GM23248 (cell line): ENCODE results near the gene ASCL2. TPM values are rescaled to one million over a fixed set of nuclear protein-coding genes. Genes with fewer than 3 reads are reported as not detected.
"Not testable (repeated sequence)": the region's sequence is repeated elsewhere in the genome, so short reads cannot be mapped to it uniquely, and the experiment has no call there.

Experiments
- DNase-seq: peaks from one replicate; pipeline ENCODE4 v3.0.0-alpha.2; 2015
- H2AFZ ChIP-seq: fragments of 200-600 bp; sonication (generic); 2 replicates; pipeline ENCODE4 v1.6.1; 2016; ENCODE audit warnings: antibody characterized with exemption
- H3F3A ChIP-seq: fragments of 200-600 bp; sonication (generic); 2 replicates; pipeline ENCODE4 v1.6.1; 2016; ENCODE audit warnings: mild to moderate bottlenecking, antibody characterized with exemption, mixed run types; ENCODE audit not compliant: insufficient read depth
- H3K27ac ChIP-seq: fragments of 200-600 bp; sonication (generic); 2 replicates; pipeline ENCODE4 v1.5.1; 2016; ENCODE audit warnings: mild to moderate bottlenecking
- H3K27me3 ChIP-seq: fragments of 200-600 bp; sonication (generic); replicated peaks from 2 replicates; pipeline ENCODE4 v1.6.1; 2016; ENCODE audit warnings: mild to moderate bottlenecking; ENCODE audit not compliant: insufficient read depth
- H3K36me3 ChIP-seq: fragments of 200-600 bp; sonication (generic); 2 replicates; pipeline ENCODE4 v1.6.1; 2016; ENCODE audit warnings: low read depth, mild to moderate bottlenecking
- H3K4me1 ChIP-seq: fragments of 200-600 bp; sonication (generic); 2 replicates; pipeline ENCODE4 v1.6.1; 2016; ENCODE audit warnings: mild to moderate bottlenecking; ENCODE audit not compliant: insufficient read depth
- H3K4me2 ChIP-seq: fragments of 200-600 bp; sonication (generic); one replicate; pipeline ENCODE4 v1.6.1; 2016; ENCODE audit warnings: mild to moderate bottlenecking; ENCODE audit not compliant: unreplicated experiment
- H3K4me3 ChIP-seq: fragments of 200-600 bp; sonication (generic); 2 replicates; pipeline ENCODE4 v1.5.1; 2016; ENCODE audit warnings: mild to moderate bottlenecking
- H3K79me2 ChIP-seq: fragments of 200-600 bp; sonication (generic); 2 replicates; pipeline ENCODE4 v1.6.1; 2016; ENCODE audit warnings: mild to moderate bottlenecking; ENCODE audit not compliant: insufficient read depth
- H3K9ac ChIP-seq: fragments of 200-600 bp; sonication (generic); 2 replicates; pipeline ENCODE4 v1.6.1; 2016; ENCODE audit warnings: mild to moderate bottlenecking
- H3K9me2 ChIP-seq: fragments of 200-600 bp; sonication (generic); 2 replicates; pipeline ENCODE4 v1.6.1; 2016; ENCODE audit warnings: mixed run types, mild to moderate bottlenecking, moderate library complexity; ENCODE audit not compliant: insufficient read depth
- H3K9me3 ChIP-seq: fragments of 200-600 bp; sonication (generic); one replicate; pipeline ENCODE4 v1.6.1; 2017; ENCODE audit warnings: low read depth
- H4K20me1 ChIP-seq: fragments of 200-600 bp; sonication (generic); 2 replicates; pipeline ENCODE4 v1.6.0; 2016; ENCODE audit not compliant: insufficient read depth
- EZH2 ChIP-seq: fragments of 200-600 bp; sonication (generic); IDR thresholded peaks from 2 replicates; pipeline ENCODE4 v1.6.1; 2018; ENCODE audit warnings: antibody characterized with exemption, mild to moderate bottlenecking; ENCODE audit not compliant: insufficient read depth, poor library complexity, severe bottlenecking
- EZH2phosphoT487 ChIP-seq: fragments of 200-600 bp; sonication (generic); IDR thresholded peaks from 2 replicates; pipeline ENCODE4 v1.6.1; 2018; ENCODE audit warnings: antibody characterized with exemption, moderate library complexity, mild to moderate bottlenecking, low read depth; ENCODE audit not compliant: insufficient read depth
- WGBS, 2 experiments: methylation state at CpG; one replicate each; pipeline ENCODE4 v1.1.6; 2015 to 2017; ENCODE audit warnings: low lambda C conversion rate in 2 of 2, low coverage in 1 of 2; ENCODE audit errors: missing lambda C conversion rate in 2 of 2; 5-methylcytosine and 5-hydroxymethylcytosine counted together
- in situ Hi-C: fragments of 300-500 bp; cut with MboI; formaldehyde crosslinking; loops from 2 replicates; pipeline ENCODE4 v1.15.0; 2020
- polyA plus RNA-seq: library from polyadenylated mRNA; unstranded; fragments of >200 nt; fragmentation: Nextera tagmentation; extraction: Ambion mirVana; gene quantifications from 2 replicates; pipeline ENCODE4 v1.2.1, GENCODE V29; 2016
- total RNA-seq: library from RNA; depleted of rRNA; stranded (reverse); fragments of >200 nt; shearing (Covaris generic); gene quantifications from 2 replicates; pipeline ENCODE4 v1.2.3, GENCODE V29; 2014

The ASCL2 gene
- total and polyA plus RNA-seq, 2 experiments from 2014 or later: not detected

DNA sequence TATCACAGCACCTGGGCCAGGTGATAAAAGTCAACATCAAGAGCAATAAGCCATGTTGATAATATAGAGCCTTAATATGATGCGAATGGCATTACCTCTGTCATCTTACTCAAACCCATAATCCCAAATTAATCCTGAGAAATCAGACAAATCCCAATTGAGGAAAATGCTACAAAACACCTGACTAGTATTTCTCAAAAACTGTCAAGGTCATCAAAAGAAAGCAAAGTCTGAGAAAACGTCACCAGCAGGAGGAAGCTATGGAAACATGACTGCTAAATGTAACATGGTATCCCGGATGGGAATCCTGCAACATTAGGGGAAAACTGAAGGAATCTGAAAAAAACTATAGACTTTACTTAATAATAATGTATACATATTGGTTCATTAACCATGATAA lies 29.6 kb downstream of the ASCL2 start:
- Histone ChIP-seq H3K4me2 (no peak overlapping the region), H3K4me3 (no peak overlapping the region), H2AFZ (no peak overlapping the region), H3K9ac (no peak overlapping the region), H3K79me2 (no peaks in the 10 kb centered on the region), H3K4me1 (no peaks in the 10 kb centered on the region), H3F3A (no peaks in the 10 kb centered on the region), H3K9me3 (no peaks in the 10 kb centered on the region), H3K27ac (no peak overlapping the region), H4K20me1 (no peaks in the 10 kb centered on the region), H3K27me3 (peaks cover 18% of the 10 kb centered on the region), H3K9me2 (no peaks in the 10 kb centered on the region), H3K36me3 (no peaks in the 10 kb centered on the region)
- no peak for DNase-seq
- no peak for TF ChIP-seq EZH2
- TF ChIP-seq EZH2phosphoT487: no peak
- in situ Hi-C loops: no loop called here
- WGBS, 2 experiments: 29% methylated on average over 3 of the region's 3 CpGs

DNA sequence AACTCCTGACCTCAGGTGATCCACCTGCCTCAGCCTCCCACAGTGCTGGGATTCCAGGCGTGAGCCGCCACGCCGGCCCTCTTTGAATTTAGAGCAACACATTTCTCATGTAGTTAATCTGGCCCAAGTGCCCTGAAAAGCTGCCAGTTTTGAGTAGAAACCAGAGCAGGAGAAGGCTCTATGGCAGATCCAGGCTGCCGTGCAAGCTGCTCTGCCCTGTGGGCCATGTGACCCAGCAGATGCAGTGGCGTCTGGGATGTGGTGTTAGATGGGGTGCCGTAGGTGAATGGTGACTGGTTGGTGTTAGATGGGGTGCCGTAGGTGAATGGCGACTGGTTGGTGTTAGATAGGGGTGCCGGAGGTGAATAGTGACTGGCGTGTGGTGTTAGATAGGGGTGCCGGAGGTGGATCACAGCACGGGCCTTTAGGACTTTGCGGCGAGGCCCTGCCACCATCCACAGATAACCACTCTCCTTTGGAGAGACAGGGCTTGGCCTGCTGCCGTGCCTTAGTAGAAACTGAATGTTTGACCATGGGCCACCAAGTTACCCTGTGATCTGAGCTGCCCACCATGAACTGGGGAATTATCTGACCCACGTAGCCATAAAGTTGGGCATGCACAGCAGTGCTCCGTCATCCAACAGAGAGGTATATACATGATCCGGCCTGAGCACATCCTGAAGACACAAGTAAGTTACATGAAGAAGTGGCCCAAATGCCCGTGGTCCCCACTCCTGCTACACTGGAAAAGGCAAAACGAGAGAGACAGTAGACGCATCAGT lies 32.7 kb downstream of the ASCL2 start:
- no peak overlapping the region for H3K4me2 ChIP-seq
- no peak for DNase-seq
- in situ Hi-C loops: no loop called here
- 59 to 60% methylated on average over 19 to 21 of the region's 22 CpGs for WGBS, 2 experiments
- no peak for TF ChIP-seq EZH2
- TF ChIP-seq EZH2phosphoT487: no peak
- H3K27me3 ChIP-seq: peaks cover 8% of the 10 kb centered on the region
- no peak overlapping the region for H3K27ac ChIP-seq
- no peaks in the 10 kb centered on the region for H3K9me2 ChIP-seq
- no peak overlapping the region for H3K9ac ChIP-seq
- H3K4me1 ChIP-seq: no peaks in the 10 kb centered on the region
- H3K79me2 ChIP-seq: no peaks in the 10 kb centered on the region
- H3K36me3 ChIP-seq: no peaks in the 10 kb centered on the region
- no peaks in the 10 kb centered on the region for H3F3A ChIP-seq
- H3K4me3 ChIP-seq: no peak overlapping the region
- no peaks in the 10 kb centered on the region for H4K20me1 ChIP-seq
- H2AFZ ChIP-seq: no peak overlapping the region
- no peaks in the 10 kb centered on the region for H3K9me3 ChIP-seq

DNA sequence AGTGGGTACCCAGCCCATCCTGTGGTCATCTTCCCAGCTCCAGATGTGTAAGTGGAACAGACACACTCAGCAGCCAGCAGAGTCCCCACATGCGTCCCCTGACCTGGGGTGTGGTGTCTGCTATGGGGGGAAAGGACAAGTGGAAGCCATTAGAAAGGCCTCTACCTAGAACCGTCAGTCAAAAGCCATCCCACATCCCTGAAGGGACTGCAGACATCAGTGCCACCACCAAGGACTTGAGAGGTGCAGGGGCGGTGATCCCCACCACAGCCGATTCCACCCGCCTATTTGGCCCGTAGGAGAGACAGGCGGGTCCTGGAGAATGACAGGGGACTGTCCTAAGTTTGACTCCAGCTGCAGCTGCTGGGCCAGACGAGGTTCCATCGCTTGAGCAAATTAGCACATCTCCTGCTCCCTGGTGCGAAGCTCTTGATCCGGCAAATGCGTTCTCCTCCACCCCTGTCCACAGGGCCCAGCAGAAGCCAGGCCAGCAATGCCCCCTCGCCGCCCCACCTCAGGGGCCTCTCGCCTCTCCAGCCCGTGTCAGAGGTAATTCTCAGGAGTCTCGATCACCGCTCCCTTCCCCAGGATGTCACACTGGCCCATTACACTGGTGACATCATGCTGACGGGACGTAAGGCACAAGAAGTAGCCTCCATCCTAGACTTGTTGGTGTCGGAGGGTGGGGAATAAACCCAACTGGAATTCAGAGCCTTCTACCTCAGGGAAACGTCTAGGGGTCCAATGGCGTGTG lies 33.8 kb downstream of the ASCL2 start:
- DNase-seq, H3K36me3 ChIP-seq, H3K79me2 ChIP-seq, H4K20me1 ChIP-seq, H2AFZ ChIP-seq, H3K4me2 ChIP-seq, H3K4me1 ChIP-seq, H3K9me2 ChIP-seq, H3F3A ChIP-seq, H3K9me3 ChIP-seq, H3K4me3 ChIP-seq, in situ Hi-C loops, H3K9ac ChIP-seq, H3K27ac ChIP-seq: not testable (repeated sequence)
- 58 to 65% methylated on average over 21 to 23 of the region's 23 CpGs for whole genome bisulfite sequencing, 2 experiments
- H3K27me3 ChIP-seq: peaks cover 19% of the 10 kb centered on the region

DNA sequence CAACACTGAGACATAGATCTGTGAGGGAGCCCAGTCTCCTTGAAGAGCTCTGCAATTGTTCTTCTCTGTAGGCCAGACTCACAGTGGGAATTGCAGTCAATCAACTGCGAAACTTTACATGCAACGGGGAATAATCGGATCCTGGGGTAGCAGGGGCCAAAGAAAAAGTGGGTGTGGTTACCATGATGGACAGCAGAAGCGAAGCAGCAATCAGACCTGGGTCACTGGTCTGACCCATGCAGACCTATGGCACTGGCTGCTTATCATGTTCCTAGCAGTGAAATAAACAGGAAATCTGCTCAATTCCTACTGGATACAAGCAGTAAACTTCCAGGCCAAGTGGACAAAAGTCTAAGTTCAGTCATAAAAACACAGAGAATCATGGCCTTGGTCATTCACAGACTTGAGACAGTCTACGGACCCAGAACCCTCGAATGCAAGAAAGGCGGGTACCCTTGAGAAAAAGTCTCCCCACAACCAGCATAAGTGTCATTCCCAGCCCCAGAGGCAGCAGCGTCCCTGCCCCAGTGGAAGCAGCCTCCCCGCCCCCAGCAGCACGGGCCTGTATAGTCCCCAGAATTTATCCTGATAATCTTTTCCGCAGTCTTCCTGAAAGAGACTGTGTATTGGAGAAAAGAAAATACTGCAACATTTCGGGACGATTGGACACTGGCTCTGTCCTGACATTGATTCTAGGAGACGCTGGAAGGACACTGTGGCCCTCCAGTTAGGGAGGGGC lies 34.6 kb downstream of the ASCL2 start:
- in situ Hi-C loops: no loop called here
- no peaks in the 10 kb centered on the region for H3K4me1 ChIP-seq
- TF ChIP-seq EZH2phosphoT487 (no peak), EZH2 (no peak)
- H3K79me2 ChIP-seq: no peaks in the 10 kb centered on the region
- WGBS, 2 experiments: 55 to 58% methylated on average over 14 of the region's 14 CpGs
- H3K27me3 ChIP-seq: peaks cover 26% of the 10 kb centered on the region
- no peaks in the 10 kb centered on the region for H4K20me1 ChIP-seq
- no peak overlapping the region for H2AFZ ChIP-seq
- H3K9me3 ChIP-seq: no peaks in the 10 kb centered on the region
- H3K9me2 ChIP-seq: no peaks in the 10 kb centered on the region
- H3K4me3 ChIP-seq: no peak overlapping the region
- H3F3A ChIP-seq: no peaks in the 10 kb centered on the region
- H3K36me3 ChIP-seq: no peaks in the 10 kb centered on the region
- no peak for DNase-seq
- H3K27ac ChIP-seq: no peak overlapping the region
- H3K9ac ChIP-seq: no peak overlapping the region
- no peak overlapping the region for H3K4me2 ChIP-seq
